NCI-H2029 treated with DMSO at 0.1 percent for 48 hours (cell line): ENCODE measurements around the gene ZNF780B.
"Not testable (repeated sequence)": the region's sequence is repeated elsewhere in the genome, so short reads cannot be mapped to it uniquely, and the experiment has no call there.

Source experiments
- DNase-seq: peaks from one replicate; lab custom pipeline; 2025; lab: John Stamatoyannopoulos, UW

Gene ZNF780B

DNA sequence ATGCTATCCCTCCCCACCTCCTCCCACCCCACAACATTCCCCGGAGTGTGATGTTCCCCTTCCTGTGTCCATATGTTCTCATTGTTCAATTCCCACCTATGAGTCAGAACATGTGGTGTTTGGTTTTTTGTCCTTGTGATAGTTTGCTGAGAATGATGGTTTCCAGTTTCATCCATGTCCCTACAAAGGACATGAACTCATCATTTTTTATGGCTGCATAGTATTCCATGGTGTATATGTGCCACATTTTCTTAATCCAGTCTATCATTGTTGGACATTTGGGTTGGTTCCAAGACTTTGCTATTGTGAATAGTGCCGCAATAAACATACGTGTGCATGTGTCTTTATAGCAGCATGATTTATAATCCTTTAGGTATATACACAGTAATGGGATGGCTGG is 18.0 kb downstream of the ZNF780B start:
- DNase-seq, result not testable (repeated sequence)

- no peak for DNase-seq
Measured at GRCh38 chr19:40035996-40036395, 20.0 kb downstream of the ZNF780B start.

- no peak for DNase-seq
Measured at GRCh38 chr19:40033989-40034560, 22.0 kb downstream of the ZNF780B start.

DNA sequence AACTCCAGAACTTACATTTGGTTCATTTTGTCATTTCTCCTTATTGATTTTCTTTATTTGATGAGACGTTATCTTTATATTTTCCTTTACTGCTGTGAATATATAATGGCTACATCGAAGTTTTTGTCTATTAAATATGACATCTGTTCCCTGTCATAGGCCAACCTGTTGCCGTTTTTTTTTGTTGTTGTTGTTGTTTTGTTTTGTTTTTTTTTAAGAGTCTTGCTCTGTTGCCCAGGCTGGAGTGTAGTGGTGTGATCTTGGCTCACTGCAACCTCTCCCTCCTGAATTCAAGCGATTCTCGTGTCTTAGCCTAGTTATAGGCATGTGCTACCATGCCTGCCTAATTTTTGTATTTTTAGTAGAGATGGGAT is 29.4 kb downstream of the ZNF780B start:
- no peak for DNase-seq

- no peak for DNase-seq
Measured at GRCh38 chr19:40025938-40026596, 30.0 kb downstream of the ZNF780B start.

GRCh38 chr19:40023969-40024368 is 32.1 kb downstream of the ZNF780B start:
- DNase-seq, result no peak

DNA sequence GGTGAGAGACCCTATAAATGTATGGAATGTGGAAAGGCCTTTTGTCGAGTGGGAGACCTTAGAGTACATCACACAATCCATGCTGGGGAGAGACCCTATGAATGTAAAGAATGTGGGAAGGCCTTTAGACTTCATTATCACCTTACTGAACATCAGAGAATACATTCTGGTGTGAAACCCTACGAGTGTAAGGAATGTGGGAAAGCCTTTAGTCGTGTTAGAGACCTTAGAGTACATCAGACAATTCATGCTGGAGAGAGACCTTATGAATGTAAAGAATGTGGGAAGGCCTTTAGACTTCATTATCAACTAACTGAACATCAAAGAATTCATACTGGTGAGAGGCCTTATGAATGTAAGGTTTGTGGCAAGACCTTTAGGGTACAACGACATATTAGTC is 42.0 kb downstream of the ZNF780B start:
- no peak for DNase-seq

GRCh38 chr19:40009674-40010073 is 46.4 kb downstream of the ZNF780B start:
- no peak for DNase-seq

- DNase-seq, result no peak
Measured at GRCh38 chr19:40006273-40006691, 49.7 kb downstream of the ZNF780B start.

GRCh38 chr19:40005691-40006272 is 50.2 kb downstream of the ZNF780B start:
- DNase-seq, result no peak

- no peak for DNase-seq
Measured at GRCh38 chr19:39998501-39998900, 57.5 kb downstream of the ZNF780B start.

DNA sequence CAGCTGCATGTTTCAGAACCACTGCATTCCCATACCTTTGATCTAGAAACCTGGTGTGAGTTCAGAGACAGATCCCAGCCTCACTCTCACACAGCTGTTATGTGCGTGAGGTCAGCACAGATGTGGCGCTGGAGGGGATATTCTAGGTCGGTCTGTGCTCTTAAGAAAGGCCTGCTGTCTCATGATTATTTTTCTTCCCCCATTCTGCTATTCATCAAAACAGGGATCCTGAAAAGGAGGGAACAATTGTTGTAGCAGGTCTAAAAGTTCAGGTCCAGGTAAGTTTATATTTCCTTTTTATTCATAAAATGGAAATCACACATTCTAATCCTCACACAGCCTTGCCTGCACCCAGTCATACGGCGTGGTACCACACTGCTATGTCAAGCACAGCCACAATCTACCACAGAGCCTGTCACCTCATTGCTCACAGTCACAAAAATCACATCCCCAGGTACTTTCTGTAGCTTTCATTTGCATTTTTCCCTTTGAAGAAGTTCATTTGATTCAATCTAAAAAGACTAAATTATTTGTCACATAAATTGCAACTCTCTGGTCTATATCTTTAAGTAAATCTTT is 58.3 kb downstream of the ZNF780B start:
- DNase-seq, result no peak

DNA sequence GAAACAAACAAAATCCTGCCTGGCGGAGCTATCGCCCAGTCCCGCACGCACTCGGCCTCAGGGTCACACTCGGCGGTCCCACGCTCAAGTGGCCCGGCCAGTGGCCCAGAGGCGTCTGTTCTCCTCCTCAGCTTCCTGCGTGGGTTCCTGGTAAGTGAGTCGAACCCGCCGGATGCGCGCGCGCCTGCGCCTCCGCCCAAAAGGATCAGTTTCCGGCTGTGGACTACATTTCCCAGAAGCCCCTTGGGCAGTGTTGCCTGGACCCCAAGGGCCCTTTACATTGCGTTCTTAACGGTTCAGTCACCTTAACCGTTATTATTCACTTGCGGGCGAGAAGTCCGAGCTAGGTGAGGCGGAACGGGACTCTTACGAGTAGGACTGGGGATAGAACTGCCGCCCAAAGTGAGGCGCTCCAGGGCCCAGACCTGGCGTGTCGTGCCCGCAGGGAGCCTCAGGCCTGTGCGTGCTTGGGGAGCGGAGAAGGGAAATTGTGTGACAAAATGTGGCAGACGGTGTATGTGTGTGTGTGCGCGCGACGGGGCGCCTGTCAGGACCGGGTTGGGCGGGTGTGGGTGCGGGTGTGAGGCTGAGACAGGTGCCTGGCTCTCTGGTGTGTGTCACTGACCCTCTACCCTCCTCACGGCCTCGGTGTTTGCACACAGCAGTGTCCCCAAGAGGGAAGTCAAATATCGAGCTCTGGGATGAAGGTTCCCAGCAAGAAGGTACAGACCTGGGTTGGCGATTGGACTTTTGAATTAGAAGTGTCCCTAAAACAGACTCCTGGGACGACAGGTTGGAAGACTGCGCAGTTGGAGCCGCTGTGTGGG is 59.0 kb downstream of the ZNF780B start, which contains the start of gene ZNF546:
ZNF546 (plus strand) TSS at position 250 of the 827 bp plus-strand sequence. CDS start 1,267 bp downstream, outside the sequence.
- DNase-seq, result peak; percentile 65

GRCh38 chr19:39996218-39996810 is 59.7 kb downstream of the ZNF780B start:
- DNase-seq, result no peak

- no peak for DNase-seq
Measured at GRCh38 chr19:39995794-39996193, 60.2 kb downstream of the ZNF780B start.

DNA sequence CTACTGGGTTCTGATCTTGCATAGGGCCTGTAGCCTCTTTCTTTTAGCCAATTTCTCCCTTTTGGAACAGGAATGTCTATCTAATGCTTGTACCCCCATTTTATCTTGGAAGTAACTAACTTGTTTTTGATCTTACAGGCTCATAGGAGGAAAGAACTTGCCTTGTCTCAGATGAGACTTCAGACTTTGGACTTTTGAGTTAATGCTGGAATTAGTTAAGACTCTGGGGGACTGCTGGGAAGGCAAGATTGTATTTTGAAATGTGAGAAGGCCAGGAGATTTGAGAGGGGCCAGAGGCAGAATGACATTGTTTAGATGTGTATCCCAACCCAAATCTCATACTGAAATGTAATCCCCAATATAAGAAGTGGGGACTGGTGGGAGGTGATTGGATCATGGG is 61.7 kb downstream of the ZNF780B start:
- no peak for DNase-seq

- DNase-seq, result no peak
Measured at GRCh38 chr19:39993605-39994004, 62.4 kb downstream of the ZNF780B start.

GRCh38 chr19:39987596-39987995 is 68.4 kb downstream of the ZNF780B start:
- no peak for DNase-seq

DNA sequence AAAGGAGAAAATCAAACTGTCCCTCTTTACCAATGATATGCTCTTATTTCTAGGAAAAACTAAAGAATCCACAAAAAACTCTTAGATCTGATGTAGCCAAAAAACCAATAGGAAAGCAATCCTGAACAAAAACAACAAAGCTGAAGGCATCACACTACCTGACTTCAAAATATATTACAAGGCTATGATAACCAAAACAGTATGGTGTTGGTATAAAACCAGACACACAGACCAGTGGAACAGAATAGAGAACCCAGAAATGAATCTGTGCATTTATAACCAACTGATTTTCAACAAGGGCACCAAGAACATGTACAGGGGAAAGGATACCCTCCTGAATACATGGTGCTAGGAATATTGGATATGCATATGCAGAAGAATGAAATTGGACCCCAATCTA is 68.9 kb downstream of the ZNF780B start:
- DNase-seq, result no peak

- no peak for DNase-seq
Measured at GRCh38 chr19:39986643-39987042, 69.4 kb downstream of the ZNF780B start.

DNA sequence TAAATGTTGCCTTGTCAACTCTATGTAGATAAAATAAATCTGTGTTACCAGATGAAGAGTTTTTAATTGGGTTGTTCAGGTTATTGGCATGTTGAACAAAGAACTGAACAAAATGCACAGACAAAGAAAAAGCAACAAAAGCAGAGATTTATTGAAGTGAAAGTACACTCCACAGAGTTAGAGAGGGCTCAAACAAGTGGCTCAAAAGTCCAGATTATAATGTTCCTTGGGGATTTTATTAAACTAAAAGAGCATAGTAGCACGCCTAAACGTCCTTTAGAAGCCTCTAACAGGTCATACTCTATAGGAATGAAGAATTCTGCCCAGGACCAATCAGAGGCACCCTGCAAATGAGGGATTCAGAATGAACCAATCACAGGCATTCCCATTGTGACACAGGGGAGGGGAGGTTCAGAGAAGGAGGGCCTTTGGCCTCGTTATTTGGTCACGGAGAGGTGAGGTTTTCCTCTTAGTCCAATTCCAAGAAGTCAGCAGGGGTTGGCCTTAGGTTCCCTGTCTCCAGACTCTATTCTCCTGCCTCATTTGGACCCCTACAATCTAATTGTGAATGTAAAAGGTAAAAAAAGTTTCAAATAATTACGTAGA is 72.2 kb downstream of the ZNF780B start:
- no peak for DNase-seq
